CD4-positive, alpha-beta T cell treated with Interferon gamma for 1 hour (primary cell): Measurements from ENCODE around the gene SKIC2.
A peak's percentile ranks its signal among the peaks of the same experiment; 100 is the strongest.

Experiments
- DNase-seq: peaks from one replicate; pipeline ENCODE4 v3.0.0-alpha.2; 2020

The SKIC2 gene

DNA sequence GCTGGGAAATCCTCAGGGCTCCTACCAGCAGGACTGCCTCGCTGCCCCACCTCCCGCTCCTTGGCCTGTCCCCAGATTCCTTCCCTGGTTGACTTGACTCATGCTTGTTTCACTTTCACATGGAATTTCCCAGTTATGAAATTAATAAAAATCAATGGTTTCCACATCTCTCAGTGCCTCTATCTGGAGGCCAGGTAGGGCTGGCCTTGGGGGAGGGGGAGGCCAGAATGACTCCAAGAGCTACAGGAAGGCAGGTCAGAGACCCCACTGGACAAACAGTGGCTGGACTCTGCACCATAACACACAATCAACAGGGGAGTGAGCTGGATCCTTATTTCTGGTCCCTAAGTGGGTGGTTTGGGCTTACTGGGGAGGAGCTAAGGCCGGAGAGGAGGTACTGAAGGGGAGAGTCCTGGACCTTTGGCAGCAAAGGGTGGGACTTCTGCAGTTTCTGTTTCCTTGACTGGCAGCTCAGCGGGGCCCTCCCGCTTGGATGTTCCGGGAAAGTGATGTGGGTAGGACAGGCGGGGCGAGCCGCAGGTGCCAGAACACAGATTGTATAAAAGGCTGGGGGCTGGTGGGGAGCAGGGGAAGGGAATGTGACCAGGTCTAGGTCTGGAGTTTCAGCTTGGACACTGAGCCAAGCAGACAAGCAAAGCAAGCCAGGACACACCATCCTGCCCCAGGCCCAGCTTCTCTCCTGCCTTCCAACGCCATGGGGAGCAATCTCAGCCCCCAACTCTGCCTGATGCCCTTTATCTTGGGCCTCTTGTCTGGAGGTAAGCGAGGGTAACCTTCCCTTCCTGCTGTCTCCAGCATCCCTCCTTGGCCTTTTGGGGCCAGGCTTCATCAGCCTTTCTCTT, 13.2 kb upstream of the SKIC2 start, which contains the start of gene CFB:
Gene CFB, plus strand, starts transcription at position 589 of the 863 bp plus-strand sequence. Its CDS starts 127 bp downstream, at position 716.
- DNase-seq, result no peak

DNA sequence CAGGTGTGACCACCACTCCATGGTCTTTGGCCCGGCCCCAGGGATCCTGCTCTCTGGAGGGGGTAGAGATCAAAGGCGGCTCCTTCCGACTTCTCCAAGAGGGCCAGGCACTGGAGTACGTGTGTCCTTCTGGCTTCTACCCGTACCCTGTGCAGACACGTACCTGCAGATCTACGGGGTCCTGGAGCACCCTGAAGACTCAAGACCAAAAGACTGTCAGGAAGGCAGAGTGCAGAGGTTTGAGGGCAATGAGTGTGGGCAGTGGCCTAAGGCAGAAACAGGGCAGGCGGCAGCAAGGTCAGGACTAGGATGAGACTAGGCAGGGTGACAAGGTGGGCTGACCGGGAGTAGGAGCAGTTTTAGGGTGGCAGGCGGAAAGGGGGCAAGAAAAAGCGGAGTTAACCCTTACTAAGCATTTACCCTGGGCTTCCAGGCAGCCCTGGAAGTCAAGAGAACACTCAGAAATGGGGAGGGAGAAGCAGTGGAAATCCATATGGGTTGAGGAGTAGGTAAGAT, 12.5 kb upstream of the SKIC2 start:
- no peak for DNase-seq

DNA sequence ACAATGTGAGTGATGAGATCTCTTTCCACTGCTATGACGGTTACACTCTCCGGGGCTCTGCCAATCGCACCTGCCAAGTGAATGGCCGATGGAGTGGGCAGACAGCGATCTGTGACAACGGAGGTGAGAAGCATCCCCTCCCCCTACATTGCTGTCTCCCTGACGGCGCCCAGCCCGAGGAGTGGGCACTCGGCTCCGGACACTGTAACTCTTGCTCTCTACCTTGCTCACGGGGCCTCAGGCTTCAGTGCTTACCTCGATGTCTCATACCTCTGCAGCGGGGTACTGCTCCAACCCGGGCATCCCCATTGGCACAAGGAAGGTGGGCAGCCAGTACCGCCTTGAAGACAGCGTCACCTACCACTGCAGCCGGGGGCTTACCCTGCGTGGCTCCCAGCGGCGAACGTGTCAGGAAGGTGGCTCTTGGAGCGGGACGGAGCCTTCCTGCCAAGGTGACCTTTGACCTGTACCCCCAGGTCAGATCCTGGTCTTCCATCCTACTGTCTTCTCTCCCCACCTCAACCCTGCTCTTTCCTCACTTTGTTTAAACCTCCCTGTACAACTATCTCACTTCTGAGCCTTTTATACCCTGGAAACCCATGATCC, 11.8 kb upstream of the SKIC2 start:
- no peak for DNase-seq

DNA sequence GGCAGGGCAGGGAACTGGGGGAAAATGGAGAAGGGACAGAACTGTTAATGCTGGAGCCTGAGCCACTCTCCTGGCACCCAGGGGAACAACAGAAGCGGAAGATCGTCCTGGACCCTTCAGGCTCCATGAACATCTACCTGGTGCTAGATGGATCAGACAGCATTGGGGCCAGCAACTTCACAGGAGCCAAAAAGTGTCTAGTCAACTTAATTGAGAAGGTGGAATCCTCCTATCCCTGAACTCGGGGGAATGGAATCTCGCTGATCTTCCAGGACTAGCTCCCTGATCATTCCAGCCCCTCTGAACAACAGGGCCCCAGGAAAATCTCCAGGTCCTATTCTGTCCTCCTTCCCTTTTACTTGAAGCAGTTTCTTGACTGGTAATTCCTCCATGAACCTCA, 11.1 kb upstream of the SKIC2 start:
- DNase-seq, result no peak

DNA sequence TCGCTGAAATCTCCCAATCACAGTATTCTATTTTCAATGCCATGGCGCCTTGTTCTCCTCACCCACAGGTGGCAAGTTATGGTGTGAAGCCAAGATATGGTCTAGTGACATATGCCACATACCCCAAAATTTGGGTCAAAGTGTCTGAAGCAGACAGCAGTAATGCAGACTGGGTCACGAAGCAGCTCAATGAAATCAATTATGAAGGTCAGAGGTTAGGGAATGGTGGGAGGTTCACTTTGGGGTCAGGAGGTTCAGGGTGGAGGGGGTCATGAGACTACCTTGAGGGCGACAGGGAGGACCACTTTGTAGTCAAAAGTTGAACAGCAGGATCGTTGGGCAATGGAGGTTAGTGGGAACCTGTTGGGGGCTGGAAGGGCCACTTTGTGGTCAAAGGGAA, 10.7 kb upstream of the SKIC2 start:
- DNase-seq, result no peak

DNA sequence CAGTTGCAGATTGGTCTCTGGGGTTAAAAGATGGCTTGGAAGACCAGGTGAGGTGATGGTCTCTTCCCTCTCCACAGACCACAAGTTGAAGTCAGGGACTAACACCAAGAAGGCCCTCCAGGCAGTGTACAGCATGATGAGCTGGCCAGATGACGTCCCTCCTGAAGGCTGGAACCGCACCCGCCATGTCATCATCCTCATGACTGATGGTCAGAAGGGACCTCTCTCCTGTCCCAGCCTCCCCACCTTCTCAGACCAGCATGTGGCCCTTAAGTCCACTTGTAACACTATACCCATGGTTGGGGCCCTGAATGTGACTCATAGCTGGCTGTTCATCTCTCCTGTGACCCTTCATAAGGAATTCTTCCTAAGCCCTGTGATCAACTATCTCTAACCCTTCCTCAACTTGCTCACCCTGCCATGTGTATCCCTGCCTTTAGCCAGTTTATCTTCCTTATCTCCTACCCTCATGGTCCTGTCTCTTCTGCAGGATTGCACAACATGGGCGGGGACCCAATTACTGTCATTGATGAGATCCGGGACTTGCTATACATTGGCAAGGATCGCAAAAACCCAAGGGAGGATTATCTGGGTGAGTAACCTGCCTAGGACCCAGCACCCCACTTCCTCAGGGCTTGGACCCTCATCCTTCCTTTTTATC, 10.1 kb upstream of the SKIC2 start:
- DNase-seq, result no peak

DNA sequence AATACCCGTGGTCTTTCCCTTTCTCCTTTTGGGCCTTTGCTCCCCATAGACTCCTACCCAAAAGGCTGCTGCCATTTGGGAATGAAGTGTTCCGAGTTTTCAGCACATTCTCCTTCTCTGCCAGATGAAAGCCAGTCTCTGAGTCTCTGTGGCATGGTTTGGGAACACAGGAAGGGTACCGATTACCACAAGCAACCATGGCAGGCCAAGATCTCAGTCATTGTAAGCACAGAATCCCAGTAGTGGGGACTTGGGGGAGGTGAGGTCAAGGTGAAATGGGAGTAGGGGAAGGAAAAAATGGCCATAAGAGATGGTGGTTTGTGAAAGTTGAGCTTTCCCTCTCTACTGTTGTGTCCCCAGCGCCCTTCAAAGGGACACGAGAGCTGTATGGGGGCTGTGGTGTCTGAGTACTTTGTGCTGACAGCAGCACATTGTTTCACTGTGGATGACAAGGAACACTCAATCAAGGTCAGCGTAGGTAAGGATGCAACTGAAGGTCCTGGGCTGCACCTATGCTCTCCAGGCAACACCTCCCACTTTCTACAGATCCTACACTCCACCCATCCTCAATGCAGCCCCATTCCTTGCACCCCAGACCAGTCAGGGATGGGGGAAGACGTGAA, 8.9 kb upstream of the SKIC2 start:
- no peak for DNase-seq

DNA sequence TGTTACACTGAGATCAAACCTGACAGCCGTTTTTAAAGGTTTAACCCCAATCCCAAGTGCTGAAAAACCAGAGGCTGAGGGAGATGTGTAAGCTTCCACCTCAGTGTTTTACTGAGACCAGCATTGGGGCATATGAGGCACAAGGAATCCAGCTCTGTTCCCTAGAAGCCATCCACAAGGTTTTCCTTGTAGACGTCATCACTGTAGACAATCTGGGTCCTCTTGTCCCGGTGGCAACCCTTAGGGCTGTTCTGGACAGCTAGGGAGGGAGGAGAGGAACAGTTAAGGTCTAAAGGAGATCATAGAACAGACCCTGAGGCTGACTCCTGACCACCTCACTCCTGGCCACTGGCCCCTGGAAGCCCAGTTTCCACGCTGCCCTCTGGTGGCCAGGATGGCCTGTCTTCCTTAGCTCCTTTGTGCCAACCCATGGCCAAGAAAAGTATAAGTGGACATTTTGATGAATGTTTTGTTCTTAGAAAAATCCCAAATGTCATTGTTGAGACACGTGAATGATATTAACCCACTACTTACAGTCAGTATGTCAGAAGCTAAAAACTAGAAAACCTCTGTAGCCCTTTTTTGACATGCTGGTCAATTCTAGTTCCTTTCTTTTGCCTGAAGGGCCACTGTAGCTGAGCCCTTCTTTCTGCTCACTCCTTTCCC, 6.7 kb upstream of the SKIC2 start:
- DNase-seq, result peak; percentile 35

DNA sequence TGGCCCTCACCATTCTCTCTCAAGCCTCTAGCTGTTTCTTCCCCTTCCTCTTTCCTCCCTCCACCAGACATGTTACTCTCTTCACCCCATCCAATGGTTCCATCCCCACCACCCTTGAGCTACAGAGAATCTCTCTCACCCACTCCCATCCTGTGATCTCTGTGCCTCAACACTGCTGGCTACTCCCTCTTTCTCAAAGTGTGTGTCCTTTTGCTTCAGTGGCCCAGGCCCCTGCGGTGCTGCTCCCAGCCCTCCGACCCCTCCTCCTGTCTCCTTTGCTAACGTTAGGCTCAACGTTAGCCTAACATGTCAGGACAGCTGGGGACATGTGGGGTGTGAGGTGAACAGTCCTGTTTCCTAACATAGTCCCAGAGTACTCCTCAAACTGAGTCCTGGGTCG, 6.1 kb upstream of the SKIC2 start:
- no peak for DNase-seq

DNA sequence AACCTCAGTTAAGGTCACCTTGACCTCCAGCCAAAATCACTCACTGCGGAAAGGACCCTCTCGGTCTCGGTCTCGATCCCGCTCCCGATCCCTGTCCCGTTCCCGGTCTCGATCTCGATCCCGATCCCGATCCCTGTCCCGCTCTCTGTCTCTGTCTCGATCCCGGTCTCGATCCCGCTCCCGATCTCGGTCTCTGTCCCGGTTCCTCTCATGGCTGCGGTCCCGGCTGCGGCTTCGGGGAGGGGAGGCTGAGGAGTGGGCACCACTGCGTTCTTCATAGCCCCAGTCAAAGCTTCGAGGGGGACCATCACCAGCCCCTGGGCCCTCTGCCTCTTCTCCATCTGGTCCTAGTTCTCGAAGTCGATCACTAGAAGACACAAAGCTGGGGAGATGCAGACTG, 4.5 kb upstream of the SKIC2 start:
- no peak for DNase-seq

DNA sequence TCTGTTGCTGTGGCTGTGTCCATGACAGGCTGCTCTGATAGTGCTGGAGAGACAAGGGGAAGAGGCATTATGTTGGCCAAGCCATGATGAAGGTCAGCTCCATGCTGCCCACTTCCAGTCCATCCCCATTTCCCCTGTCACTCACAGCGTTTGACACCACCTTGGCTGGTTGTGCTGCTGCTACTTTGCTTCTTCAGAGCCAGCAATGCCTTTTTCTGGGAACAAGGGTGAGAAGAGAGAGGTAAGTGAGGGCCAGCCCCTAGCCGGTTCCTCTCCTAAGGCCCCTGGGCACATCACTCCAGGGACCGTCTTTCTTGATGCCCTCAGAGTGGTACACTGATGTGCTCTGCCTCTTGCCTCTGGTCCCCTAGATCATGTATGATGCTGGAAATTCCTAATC, 2.2 kb upstream of the SKIC2 start:
- no peak for DNase-seq

DNA sequence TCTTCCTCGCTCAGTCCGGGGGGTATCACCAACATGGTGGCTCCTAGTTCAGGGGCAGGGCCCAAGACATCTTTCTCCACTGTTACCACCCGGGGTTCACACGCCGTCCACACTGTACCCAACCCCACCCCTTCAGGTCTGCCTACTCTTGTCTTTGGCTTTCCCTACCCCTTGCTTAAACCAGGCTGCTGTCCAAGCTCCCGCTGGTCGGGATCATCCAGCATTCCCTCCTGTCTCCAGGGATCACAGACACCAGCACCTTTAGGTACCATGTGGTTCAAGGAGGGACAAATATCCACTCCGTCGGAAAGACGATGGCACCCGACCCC, 599 bp upstream of the SKIC2 start:
- no peak for DNase-seq

DNA sequence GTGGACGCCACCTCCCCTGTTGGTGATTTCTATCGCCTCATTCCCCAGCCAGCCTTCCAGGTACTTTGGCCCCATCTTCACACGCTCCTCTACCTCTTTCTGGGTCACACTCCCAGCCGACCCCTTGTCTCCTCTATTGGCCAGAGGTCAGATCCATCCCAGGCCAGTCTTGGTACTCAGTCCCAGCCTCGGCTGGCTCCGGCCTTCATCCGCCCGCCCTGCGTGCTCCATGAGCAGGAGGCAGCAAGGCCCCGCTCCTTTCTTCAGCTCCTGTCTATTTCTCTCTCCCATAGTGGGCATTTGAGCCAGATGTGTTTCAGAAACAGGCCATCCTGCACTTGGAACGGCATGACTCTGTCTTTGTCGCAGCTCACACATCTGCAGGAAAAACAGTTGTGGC, 2.6 kb downstream of the SKIC2 start:
- no peak for DNase-seq

DNA sequence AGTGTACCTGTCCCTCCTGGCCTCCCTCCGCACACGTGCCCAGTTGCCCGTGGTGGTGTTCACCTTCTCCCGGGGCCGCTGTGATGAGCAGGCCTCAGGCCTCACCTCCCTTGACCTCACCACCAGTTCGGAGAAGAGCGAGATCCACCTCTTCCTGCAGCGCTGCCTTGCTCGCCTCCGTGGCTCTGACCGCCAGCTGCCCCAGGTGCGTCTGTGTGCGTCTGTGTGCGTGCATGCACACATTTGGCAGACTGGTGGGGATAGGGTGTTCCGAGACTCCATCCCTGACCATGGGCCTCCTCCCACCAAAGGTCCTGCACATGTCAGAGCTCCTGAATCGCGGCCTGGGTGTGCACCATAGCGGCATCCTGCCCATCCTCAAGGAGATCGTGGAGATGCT, 4.9 kb downstream of the SKIC2 start:
- no peak for DNase-seq

DNA sequence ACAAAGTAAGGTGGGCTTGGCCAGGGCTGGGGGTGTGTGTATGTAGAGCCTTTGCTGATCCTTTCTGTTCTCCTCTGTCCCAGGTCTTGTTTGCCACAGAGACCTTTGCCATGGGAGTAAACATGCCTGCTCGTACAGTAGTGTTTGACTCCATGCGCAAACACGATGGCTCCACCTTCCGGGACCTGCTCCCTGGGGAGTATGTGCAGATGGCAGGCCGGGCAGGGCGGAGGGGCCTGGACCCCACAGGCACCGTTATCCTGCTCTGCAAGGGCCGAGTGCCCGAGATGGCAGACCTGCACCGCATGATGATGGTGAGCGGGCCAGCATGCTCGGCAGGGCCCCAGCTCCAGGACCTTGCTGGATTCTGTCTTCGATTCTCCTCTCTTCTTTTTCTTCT, 6.7 kb downstream of the SKIC2 start:
- DNase-seq, result no peak

DNA sequence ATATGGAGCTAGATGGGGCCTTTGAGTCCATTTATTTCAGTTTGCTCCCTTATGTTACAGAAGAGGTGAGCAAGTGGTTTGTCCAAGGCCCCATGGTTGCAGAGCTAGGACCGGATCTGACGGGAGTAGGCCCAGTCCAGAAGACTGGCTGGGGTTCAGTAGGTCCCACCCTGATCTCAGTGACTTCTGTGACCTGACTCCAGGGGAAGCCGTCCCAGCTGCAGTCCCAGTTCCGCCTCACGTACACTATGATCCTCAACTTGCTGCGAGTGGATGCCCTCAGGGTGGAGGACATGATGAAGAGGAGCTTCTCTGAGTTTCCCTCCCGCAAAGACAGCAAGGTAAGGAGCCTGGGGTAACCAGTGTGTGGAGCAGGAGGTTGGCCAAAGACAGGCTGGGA, 7.5 kb downstream of the SKIC2 start:
- no peak for DNase-seq

DNA sequence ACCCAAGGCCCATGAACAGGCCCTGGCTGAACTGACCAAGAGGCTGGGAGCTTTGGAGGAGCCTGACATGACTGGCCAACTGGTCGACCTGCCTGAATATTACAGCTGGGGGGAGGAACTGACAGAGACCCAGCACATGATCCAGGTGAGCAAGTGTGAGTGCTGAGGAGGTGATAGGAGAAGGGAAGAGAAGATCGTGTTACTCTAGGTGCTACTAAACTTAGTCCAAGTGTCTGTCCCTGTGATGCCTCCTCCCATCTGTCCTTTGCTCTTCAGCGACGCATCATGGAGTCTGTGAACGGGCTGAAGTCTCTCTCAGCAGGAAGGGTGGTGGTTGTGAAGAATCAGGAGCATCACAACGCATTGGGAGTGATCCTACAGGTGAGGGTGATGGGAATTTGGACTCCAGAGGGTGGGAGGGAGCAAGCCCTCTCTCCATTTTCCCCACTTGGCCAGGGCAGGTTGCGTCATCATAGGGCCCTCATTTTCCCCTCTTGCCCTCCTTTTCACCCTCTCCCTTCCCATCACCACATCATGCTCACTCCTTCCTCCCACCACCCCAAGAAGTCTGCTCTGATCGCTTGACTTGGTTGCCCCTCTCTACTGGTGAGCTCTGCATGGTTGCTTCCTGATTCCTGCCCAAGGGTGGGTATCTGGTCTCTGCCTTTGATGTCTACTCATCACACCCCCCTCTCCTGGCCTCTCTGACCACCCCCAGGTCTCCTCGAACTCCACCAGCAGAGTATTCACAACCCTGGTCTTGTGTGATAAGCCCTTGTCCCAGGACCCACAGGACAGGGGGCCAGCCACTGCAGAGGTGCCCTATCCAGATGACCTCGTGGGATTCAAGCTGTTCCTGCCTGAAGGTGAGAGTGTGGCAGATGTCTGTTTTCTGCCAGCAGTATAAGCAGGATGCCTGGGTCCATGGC, 8.3 kb downstream of the SKIC2 start:
- no peak for DNase-seq

DNA sequence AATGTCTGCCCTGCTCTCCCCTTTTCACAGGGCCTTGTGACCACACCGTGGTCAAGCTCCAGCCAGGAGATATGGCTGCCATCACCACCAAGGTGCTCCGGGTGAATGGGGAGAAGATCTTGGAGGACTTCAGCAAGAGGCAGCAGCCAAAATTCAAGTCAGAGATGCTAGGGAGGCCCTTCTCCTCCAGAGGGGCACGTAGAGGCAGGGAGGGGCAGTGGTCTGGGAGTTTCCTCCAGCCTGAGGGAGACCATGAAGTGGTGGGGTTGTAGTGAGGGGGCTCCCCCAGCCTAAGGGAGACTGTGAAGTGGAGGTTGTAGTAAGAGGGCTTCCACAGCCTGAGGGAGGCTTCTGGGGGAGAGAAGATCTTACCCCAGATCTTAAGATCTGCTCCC, 8.9 kb downstream of the SKIC2 start:
- no peak for DNase-seq

DNA sequence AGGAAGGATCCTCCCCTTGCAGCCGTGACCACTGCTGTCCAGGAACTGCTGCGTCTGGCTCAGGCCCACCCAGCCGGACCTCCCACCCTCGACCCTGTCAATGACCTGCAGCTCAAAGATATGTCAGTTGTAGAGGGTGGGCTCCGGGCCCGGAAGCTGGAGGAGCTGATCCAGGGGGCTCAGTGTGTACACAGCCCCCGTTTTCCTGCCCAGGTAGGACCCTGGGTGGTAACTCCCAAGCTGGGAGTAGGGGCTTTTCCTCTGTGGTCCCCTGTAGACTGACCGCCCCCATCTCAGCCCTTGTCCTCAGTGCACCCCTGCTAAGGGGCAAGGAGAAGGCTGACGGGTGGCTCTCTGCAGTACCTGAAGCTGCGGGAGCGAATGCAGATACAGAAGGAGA, 9.4 kb downstream of the SKIC2 start:
- no peak for DNase-seq

DNA sequence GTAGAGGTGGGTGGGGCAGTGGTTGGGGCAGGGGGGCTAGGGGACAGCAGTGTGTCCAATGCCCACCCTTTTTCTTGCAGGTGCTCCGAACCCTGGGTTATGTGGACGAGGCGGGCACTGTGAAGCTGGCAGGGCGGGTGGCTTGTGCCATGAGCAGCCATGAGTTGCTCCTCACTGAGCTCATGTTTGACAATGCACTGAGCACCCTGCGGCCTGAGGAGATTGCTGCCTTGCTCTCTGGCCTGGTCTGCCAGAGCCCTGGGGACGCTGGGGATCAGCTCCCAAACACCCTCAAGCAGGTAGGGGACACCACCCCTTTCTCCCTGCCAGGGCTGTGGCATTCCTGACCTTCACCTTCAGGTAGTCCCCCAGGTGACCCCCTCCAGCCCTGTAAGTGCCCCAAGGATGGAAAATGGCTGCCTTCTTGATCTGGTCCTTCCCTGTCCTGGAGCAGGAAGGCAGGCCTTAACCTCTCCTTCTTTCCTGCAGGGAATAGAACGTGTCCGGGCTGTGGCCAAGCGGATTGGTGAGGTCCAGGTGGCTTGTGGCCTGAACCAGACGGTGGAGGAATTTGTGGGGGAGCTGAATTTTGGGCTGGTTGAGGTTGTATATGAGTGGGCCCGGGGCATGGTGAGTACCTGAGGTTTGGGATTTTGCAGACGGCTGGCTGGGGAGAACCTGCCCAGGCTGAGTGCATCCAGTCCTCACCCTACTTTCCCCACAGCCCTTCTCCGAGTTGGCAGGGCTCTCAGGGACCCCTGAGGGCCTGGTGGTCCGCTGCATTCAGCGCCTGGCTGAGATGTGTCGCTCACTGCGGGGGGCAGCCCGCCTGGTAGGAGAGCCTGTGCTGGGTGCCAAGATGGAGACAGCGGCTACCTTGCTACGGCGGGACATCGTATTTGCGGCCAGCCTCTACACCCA, 10.1 kb downstream of the SKIC2 start:
- no peak for DNase-seq
